ENCODE data around the gene TNFRSF4. TPM values are rescaled to one million over a fixed set of nuclear protein-coding genes. Genes with fewer than 3 reads are reported as not detected.

TNFRSF4 gene
- total RNA-seq, 1 donor from 2014 or later = not detected

DNA sequence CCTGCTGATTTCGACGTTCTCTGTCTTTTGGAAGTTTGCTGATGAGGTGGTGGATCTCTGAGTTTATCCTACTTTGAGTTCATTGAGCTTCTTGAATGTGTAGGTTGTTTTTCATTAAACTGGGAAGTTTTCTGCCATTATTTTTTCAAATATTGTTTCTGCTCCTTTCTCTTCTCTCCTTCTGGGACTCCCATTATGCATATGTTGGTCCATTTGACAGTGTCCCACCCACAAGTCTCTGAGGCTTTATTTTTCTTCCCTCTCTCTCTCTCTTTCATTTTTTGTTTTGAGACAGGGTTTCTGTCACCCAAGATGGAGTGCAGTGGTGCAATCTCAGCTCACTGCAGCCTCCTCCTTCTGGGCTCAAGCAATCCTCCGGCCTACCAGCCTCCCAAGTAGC, 19.2 kb downstream of the TNFRSF4 start:
- Histone ChIP-seq H3K36me3 (no peaks in the 10 kb centered on the region), H3K27ac (no peak overlapping the region), H3K4me2 (no peak overlapping the region), H3K4me1 (no peaks in the 10 kb centered on the region), H4K20me1 (ENCODE audit: low read depth) (no peaks in the 10 kb centered on the region), H3K4me3 (no peak overlapping the region), H2AFZ (replicated peaks) (no peak overlapping the region), H3K79me2 (ENCODE audit: low read depth) (no peaks in the 10 kb centered on the region), H3F3A (ENCODE audit: low read depth) (no peaks in the 10 kb centered on the region), H3K27me3 (peaks cover 4% of the 10 kb centered on the region), H3K9ac (no peak overlapping the region), H3K9me3 (ENCODE audit: low read depth) (peaks cover 4% of the 10 kb centered on the region)
- peaks cover 2% of the 10 kb centered on the region for H3K36me3 Mint-ChIP-seq
- peaks cover 1% of the 10 kb centered on the region for H3K4me1 Mint-ChIP-seq
- no peak overlapping the region for H3K4me3 Mint-ChIP-seq
- DNase-seq (ENCODE audit: low spot score) = no peak
- TF ChIP-seq EZH2phosphoT487 (IDR thresholded peaks at IDR 0.05) (no peak), EZH2 (IDR thresholded peaks at IDR 0.05) (no peak)
- TF ChIP-seq, protein P1, sequence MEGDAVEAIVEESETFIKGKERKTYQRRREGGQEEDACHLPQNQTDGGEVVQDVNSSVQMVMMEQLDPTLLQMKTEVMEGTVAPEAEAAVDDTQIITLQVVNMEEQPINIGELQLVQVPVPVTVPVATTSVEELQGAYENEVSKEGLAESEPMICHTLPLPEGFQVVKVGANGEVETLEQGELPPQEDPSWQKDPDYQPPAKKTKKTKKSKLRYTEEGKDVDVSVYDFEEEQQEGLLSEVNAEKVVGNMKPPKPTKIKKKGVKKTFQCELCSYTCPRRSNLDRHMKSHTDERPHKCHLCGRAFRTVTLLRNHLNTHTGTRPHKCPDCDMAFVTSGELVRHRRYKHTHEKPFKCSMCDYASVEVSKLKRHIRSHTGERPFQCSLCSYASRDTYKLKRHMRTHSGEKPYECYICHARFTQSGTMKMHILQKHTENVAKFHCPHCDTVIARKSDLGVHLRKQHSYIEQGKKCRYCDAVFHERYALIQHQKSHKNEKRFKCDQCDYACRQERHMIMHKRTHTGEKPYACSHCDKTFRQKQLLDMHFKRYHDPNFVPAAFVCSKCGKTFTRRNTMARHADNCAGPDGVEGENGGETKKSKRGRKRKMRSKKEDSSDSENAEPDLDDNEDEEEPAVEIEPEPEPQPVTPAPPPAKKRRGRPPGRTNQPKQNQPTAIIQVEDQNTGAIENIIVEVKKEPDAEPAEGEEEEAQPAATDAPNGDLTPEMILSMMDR (IDR thresholded peaks at IDR 0.05) = no peak
- no peaks in the 10 kb centered on the region for H3K27me3 Mint-ChIP-seq (ENCODE audit: insufficient read depth, low read depth)
- peaks cover 23% of the 10 kb centered on the region for H3K9me3 Mint-ChIP-seq
- no peak overlapping the region for H3K27ac Mint-ChIP-seq

DNA sequence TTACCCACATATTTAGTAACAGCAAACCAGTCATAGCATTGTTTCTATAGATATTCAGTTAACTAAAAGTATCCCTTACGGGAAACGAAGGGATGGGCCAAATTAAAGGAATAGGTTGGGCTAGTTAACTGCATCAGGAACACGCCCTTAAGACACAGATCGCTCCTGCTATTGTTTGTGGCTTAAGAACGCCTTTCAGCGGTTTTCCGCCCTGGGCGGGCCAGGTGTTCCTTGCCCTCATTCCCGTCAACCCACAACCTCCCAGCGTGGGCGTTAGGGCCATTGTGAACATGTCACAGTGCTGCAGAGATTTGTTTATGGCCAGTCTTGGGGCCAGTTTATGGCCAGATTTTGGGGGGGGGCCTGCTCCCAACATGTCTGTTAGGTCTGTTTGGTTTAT, 22.2 kb downstream of the TNFRSF4 start:
- Histone ChIP-seq H3K4me3 (no peak overlapping the region), H3K27me3 (no peaks in the 10 kb centered on the region), H3K4me2 (no peak overlapping the region), H3K27ac (no peak overlapping the region), H2AFZ (replicated peaks) (no peak overlapping the region), H3F3A (ENCODE audit: low read depth) (no peaks in the 10 kb centered on the region), H3K9me3 (ENCODE audit: low read depth) (peaks cover 4% of the 10 kb centered on the region), H3K79me2 (ENCODE audit: low read depth) (no peaks in the 10 kb centered on the region), H3K36me3 (no peaks in the 10 kb centered on the region), H3K9ac (no peak overlapping the region), H4K20me1 (ENCODE audit: low read depth) (no peaks in the 10 kb centered on the region), H3K4me1 (no peaks in the 10 kb centered on the region)
- DNase-seq (ENCODE audit: low spot score) = no peak
- Mint-ChIP-seq H3K4me3 (no peak overlapping the region), H3K4me1 (no peaks in the 10 kb centered on the region), H3K9me3 (peaks cover 27% of the 10 kb centered on the region), H3K27ac (no peak overlapping the region), H3K27me3 (ENCODE audit: insufficient read depth, low read depth) (no peaks in the 10 kb centered on the region), H3K36me3 (peaks cover 2% of the 10 kb centered on the region)
- TF ChIP-seq EZH2 (IDR thresholded peaks at IDR 0.05) = no peak
- TF ChIP-seq EZH2phosphoT487 (IDR thresholded peaks at IDR 0.05) = no peak
- TF ChIP-seq, protein P1 (IDR thresholded peaks at IDR 0.05) = no peak

DNA sequence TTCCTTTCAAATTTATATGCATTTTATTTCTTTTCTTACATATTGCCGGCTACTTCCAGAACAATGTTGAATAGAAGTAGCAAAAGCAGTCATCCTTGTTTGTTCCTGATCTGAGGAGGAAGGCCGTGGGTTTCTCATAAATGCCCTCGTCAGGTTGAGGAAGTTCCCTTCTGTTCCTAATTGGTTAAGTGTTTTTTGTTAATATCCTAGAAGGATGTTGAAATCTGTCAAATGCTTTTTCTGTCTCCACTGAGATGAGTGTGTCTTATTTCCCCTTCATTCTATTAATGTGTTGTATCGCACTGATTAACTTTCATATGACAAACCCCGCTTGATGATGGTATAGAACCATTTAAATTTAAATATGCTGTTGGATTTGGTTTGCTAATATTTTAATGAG, 24.8 kb downstream of the TNFRSF4 start:
- H3F3A ChIP-seq (ENCODE audit: low read depth) = no peaks in the 10 kb centered on the region
- no peaks in the 10 kb centered on the region for H3K9me3 ChIP-seq (ENCODE audit: low read depth)
- no peaks in the 10 kb centered on the region for H3K4me1 ChIP-seq
- DNase-seq (ENCODE audit: low spot score) = no peak
- no peak overlapping the region for H3K27ac Mint-ChIP-seq
- H3K27ac ChIP-seq = no peak overlapping the region
- no peak overlapping the region for H3K4me3 Mint-ChIP-seq
- peaks cover 15% of the 10 kb centered on the region for H3K9me3 Mint-ChIP-seq
- H3K27me3 Mint-ChIP-seq (ENCODE audit: insufficient read depth, low read depth) = peaks cover 3% of the 10 kb centered on the region
- no peak overlapping the region for H2AFZ ChIP-seq (replicated peaks)
- H3K4me3 ChIP-seq = no peak overlapping the region
- no peaks in the 10 kb centered on the region for H4K20me1 ChIP-seq (ENCODE audit: low read depth)
- H3K9ac ChIP-seq = no peak overlapping the region
- no peaks in the 10 kb centered on the region for H3K4me1 Mint-ChIP-seq
- H3K79me2 ChIP-seq (ENCODE audit: low read depth) = no peaks in the 10 kb centered on the region
- H3K4me2 ChIP-seq = no peak overlapping the region
- no peaks in the 10 kb centered on the region for H3K27me3 ChIP-seq
- TF ChIP-seq EZH2 (IDR thresholded peaks at IDR 0.05) (no peak), EZH2phosphoT487 (IDR thresholded peaks at IDR 0.05) (no peak)
- TF ChIP-seq, protein P1 (IDR thresholded peaks at IDR 0.05) = no peak
- no peaks in the 10 kb centered on the region for H3K36me3 ChIP-seq
- no peaks in the 10 kb centered on the region for H3K36me3 Mint-ChIP-seq
